ENCODE measurements around the gene RGP1. TPM values are rescaled to one million over a fixed set of nuclear protein-coding genes. Genes with fewer than 3 reads are reported as not detected.

Gene RGP1
- total RNA-seq, 1 donor from 2014 or later: 35.7 TPM

DNA sequence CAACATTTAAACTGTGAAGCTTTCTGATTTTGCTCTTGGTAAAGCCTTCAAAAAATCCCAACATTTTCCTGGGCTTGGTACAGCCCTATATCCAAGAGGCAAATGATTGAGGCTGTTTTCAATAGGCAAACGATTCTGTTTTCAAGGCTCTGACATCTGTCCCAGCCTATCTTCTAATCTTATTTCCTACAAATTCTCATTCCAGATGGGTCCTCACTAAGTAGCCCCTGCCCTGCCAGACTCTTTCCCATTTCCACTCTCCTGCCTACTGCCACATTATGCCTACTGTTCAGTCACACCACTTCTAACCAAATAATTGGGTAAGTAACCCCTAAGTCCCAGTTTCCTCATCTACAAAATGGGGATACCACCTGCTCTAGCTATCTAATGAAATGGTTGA is 3.5 kb upstream of the RGP1 start:
- Mint-ChIP-seq H3K4me3 (peak overlapping the region; percentile 92), H3K27ac (peak overlapping the region; percentile 45), H3K9me3 (no peaks in the 10 kb centered on the region), H3K36me3 (peaks cover 29% of the 10 kb centered on the region), H3K27me3 (no peaks in the 10 kb centered on the region), H3K4me1 (ENCODE audit: unreplicated experiment) (peaks cover 23% of the 10 kb centered on the region)
- DNase-seq (ENCODE audit: extremely low spot score, unreplicated experiment): no peak
- no peak for TF ChIP-seq CTCF (conservative IDR thresholded peaks at IDR 0.05)

DNA sequence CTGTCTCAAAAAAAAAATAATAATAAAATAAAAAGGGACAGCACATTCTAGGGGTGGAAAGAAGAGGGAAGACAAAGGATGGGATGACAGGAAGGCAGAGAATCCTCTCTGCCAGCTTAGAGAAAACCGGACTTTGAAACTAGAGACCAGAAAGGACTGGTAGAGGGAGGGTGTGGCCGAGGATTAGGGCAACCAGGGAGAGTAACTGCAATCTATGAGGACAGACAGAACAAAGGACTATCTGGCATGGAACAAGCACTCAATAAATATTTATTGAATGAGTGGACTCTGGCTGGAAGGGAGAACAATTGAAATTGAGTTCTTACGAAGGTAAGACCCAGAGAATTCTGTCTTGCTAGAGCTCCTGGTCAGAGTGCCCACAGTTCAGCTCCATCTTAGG is 2.5 kb upstream of the RGP1 start:
- Mint-ChIP-seq H3K27ac (peak overlapping the region; percentile 71), H3K4me1 (ENCODE audit: unreplicated experiment) (peaks cover 23% of the 10 kb centered on the region), H3K9me3 (no peaks in the 10 kb centered on the region), H3K4me3 (peak overlapping the region; percentile 92), H3K27me3 (no peaks in the 10 kb centered on the region), H3K36me3 (peaks cover 29% of the 10 kb centered on the region)
- DNase-seq (ENCODE audit: extremely low spot score, unreplicated experiment): no peak
- no peak for TF ChIP-seq CTCF (conservative IDR thresholded peaks at IDR 0.05)

DNA sequence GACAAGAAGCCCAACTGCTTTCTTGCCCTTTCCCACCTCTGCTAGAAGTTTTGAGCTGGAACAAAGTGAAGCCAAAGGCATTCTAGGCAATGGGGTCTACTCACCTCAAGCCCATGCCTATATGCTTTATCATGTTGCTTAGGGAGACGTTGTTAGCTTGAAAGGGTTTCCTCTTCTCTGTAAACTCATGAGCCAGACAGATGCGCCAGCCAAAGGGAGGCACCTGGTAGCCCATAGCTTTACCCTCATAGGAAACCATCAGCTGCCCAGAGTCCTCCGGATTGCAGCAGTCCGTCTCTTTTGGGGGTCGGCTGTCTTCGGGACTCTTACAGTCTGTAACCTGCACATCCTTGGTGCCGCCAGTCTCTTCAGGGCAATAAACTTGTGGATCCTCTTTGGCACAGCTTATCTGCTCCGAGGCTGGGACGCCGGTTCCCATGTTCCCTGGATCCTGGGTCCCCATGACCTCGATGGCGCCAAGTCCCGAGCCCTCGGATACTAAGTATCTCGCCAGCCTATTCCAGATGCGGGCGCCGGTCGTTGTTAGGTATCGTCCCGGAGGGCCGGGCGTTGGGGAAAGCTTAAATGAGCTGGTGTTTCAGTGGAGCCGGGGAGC is 737 bp upstream of the RGP1 start:
- H3K4me3 Mint-ChIP-seq: peak overlapping the region; percentile 92
- DNase-seq (ENCODE audit: extremely low spot score, unreplicated experiment): no peak
- H3K27ac Mint-ChIP-seq: peak overlapping the region; percentile 77
- no peak for TF ChIP-seq CTCF (conservative IDR thresholded peaks at IDR 0.05)
- no peaks in the 10 kb centered on the region for H3K9me3 Mint-ChIP-seq
- H3K4me1 Mint-ChIP-seq (ENCODE audit: unreplicated experiment): peaks cover 23% of the 10 kb centered on the region
- peaks cover 30% of the 10 kb centered on the region for H3K36me3 Mint-ChIP-seq
- H3K27me3 Mint-ChIP-seq: no peaks in the 10 kb centered on the region

DNA sequence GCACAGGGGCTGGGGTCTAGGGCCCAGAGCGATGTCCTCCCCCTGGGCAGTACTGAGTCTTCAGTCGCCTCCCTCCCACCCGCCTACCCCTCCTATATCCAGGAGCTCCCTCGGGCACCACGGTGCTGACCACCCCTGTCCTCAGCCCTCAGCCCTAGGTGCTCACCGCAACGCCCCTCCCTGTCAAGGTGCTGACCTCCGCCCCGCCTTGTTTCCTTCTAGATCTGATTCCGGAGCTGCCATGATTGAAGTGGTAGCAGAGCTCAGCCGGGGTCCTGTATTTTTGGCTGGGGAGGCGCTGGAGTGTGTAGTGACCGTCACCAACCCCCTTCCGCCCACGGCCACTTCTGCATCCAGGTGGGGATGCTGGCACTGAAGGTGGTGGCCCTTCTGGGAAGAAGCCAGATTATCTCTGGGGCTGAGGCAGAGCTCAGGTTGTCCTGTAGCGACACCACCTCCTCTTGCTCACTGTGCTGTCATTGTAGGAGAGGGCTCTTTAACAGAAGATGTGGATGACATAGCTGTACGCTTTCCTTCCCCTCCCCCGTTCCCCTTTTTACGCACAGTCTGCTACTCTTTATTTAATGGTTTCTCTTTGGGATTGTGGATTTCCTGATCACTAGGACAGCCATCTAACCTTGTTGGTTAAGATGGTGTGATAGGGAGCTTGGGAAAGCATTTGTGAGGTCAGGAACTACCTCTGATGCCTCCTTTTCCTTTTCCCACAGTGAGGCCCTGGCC is 598 bp downstream of the RGP1 start:
- Mint-ChIP-seq H3K4me1 (ENCODE audit: unreplicated experiment) (peaks cover 23% of the 10 kb centered on the region), H3K4me3 (peak overlapping the region; percentile 96), H3K9me3 (no peaks in the 10 kb centered on the region), H3K27ac (peak overlapping the region; percentile 95), H3K36me3 (peaks cover 28% of the 10 kb centered on the region), H3K27me3 (no peaks in the 10 kb centered on the region)
- no peak for TF ChIP-seq CTCF (conservative IDR thresholded peaks at IDR 0.05)
- DNase-seq (ENCODE audit: extremely low spot score, unreplicated experiment): no peak

DNA sequence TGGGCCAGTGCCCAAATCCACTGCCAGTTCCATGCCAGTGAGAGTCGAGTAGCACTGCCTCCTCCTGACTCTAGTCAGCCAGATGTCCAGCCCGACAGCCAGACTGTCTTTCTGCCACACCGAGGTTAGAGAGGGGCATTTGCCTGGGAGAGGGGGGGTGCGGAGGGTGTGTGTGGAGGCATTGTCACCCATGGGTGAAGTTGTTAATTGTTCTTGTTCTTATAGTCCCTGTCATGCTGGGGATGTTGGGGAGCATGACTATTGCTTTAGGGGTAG is 1.1 kb downstream of the RGP1 start:
- peaks cover 27% of the 10 kb centered on the region for H3K36me3 Mint-ChIP-seq
- H3K9me3 Mint-ChIP-seq: no peaks in the 10 kb centered on the region
- peaks cover 23% of the 10 kb centered on the region for H3K4me1 Mint-ChIP-seq (ENCODE audit: unreplicated experiment)
- H3K4me3 Mint-ChIP-seq: peak overlapping the region; percentile 96
- no peaks in the 10 kb centered on the region for H3K27me3 Mint-ChIP-seq
- no peak for TF ChIP-seq CTCF (conservative IDR thresholded peaks at IDR 0.05)
- no peak for DNase-seq (ENCODE audit: extremely low spot score, unreplicated experiment)
- H3K27ac Mint-ChIP-seq: peak overlapping the region; percentile 95
